ENCODE measurements around the gene TARS2. TPM values are rescaled to one million over a fixed set of nuclear protein-coding genes. Genes with fewer than 3 reads are reported as not detected.
A peak's percentile ranks its signal among the peaks of the same experiment; 100 is the strongest.

TARS2 gene
- total and polyA plus RNA-seq, 2 experiments from 2014 or later, result 10.1 to 19.2 TPM

GRCh38 chr1:150472601-150473200, 14.5 kb upstream of the TARS2 start:
- Histone ChIP-seq H3K79me2 (no peaks in the 10 kb centered on the region), H3K27ac (no peak overlapping the region)

GRCh38 chr1:150473659-150474058, 13.6 kb upstream of the TARS2 start:
- Histone ChIP-seq H3K36me3 (replicated peaks; ENCODE audit: insufficient read depth, low read depth) (no peaks in the 10 kb centered on the region), H3K27me3 (no peaks in the 10 kb centered on the region), H4K20me1 (ENCODE audit: insufficient read depth, poor library complexity, severe bottlenecking) (no peaks in the 10 kb centered on the region), H3K27ac (no peak overlapping the region), H3K4me1 (ENCODE audit: insufficient read depth) (peaks cover 16% of the 10 kb centered on the region), H3K9me2 (replicated peaks; ENCODE audit: insufficient read depth) (no peaks in the 10 kb centered on the region), H3K79me2 (no peaks in the 10 kb centered on the region), H3K9me3 (ENCODE audit: low read depth) (no peaks in the 10 kb centered on the region), H3K4me2 (no peak overlapping the region), H2AFZ (no peak overlapping the region), H3K4me3 (no peak overlapping the region)
- DNase-seq (ENCODE audit: low spot score), result peak; percentile 18
- no peak for TF ChIP-seq CTCF (IDR thresholded peaks at IDR 0.05; ENCODE audit: poor library complexity)
- no peak for TF ChIP-seq EZH2 (IDR thresholded peaks at IDR 0.05; ENCODE audit: borderline replicate concordance)
- TF ChIP-seq EZH2phosphoT487 (IDR thresholded peaks at IDR 0.05; ENCODE audit: low read depth, severe bottlenecking, unreplicated experiment), result no peak
- WGBS (ENCODE audit: low lambda C conversion rate, missing lambda C conversion rate), result 68% methylated on average over 4 of the region's 4 CpGs

More at GRCh38 chr1:150472601-150473200, 14.5 kb upstream of the TARS2 start:
- no peaks in the 10 kb centered on the region for H3K9me3 ChIP-seq (ENCODE audit: low read depth)
- H4K20me1 ChIP-seq (ENCODE audit: insufficient read depth, poor library complexity, severe bottlenecking), result no peaks in the 10 kb centered on the region
- H3K27me3 ChIP-seq, result no peaks in the 10 kb centered on the region
- no peaks in the 10 kb centered on the region for H3K9me2 ChIP-seq (replicated peaks; ENCODE audit: insufficient read depth)
- DNase-seq (ENCODE audit: low spot score), result no peak
- no peak overlapping the region for H3K4me2 ChIP-seq
- no peaks in the 10 kb centered on the region for H3K36me3 ChIP-seq (replicated peaks; ENCODE audit: insufficient read depth, low read depth)
- 96% methylated on average over 9 of the region's 10 CpGs for WGBS (ENCODE audit: low lambda C conversion rate, missing lambda C conversion rate)
- no peak overlapping the region for H3K4me3 ChIP-seq
- peaks cover 16% of the 10 kb centered on the region for H3K4me1 ChIP-seq (ENCODE audit: insufficient read depth)
- H2AFZ ChIP-seq, result no peak overlapping the region
- no peak for TF ChIP-seq EZH2phosphoT487 (IDR thresholded peaks at IDR 0.05; ENCODE audit: low read depth, severe bottlenecking, unreplicated experiment)

- H3K79me2 ChIP-seq, result no peaks in the 10 kb centered on the region
- no peaks in the 10 kb centered on the region for H3K9me2 ChIP-seq (replicated peaks; ENCODE audit: insufficient read depth)
- H3K4me2 ChIP-seq, result no peak overlapping the region
- no peak overlapping the region for H3K4me3 ChIP-seq
- no peaks in the 10 kb centered on the region for H4K20me1 ChIP-seq (ENCODE audit: insufficient read depth, poor library complexity, severe bottlenecking)
- H3K9me3 ChIP-seq (ENCODE audit: low read depth), result no peaks in the 10 kb centered on the region
- peaks cover 16% of the 10 kb centered on the region for H3K4me1 ChIP-seq (ENCODE audit: insufficient read depth)
- no peak for DNase-seq (ENCODE audit: low spot score)
- 57% methylated on average over 4 of the region's 4 CpGs for WGBS (ENCODE audit: low lambda C conversion rate, missing lambda C conversion rate)
- H3K27ac ChIP-seq, result no peak overlapping the region
- no peak overlapping the region for H2AFZ ChIP-seq
- no peaks in the 10 kb centered on the region for H3K27me3 ChIP-seq
- H3K36me3 ChIP-seq (replicated peaks; ENCODE audit: insufficient read depth, low read depth), result no peaks in the 10 kb centered on the region
- no peak for TF ChIP-seq EZH2 (IDR thresholded peaks at IDR 0.05; ENCODE audit: borderline replicate concordance)
- TF ChIP-seq EZH2phosphoT487 (IDR thresholded peaks at IDR 0.05; ENCODE audit: low read depth, severe bottlenecking, unreplicated experiment), result no peak
Measured at GRCh38 chr1:150474869-150475268, 12.3 kb upstream of the TARS2 start.

DNA sequence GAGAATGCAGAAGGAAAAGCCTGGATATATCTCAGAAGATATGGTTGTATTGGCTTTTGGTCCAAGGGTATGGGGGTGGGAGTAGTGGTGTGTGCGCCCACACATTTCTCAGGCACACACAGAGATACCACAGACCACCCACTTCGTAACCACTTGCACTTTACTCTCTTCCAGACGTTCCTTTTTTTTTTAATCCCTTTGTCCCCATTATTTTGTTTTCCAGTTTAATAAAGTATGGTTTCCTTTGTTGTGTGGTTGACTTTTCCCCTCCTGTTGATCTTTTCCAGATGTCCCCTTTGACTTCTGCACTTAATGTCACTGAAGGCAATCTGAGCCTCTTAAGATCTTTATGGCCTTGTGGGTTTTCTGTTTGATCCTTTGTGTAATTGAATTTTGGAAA, 10.5 kb upstream of the TARS2 start:
- peaks cover 16% of the 10 kb centered on the region for H3K4me1 ChIP-seq (ENCODE audit: insufficient read depth)
- H3K27ac ChIP-seq, result peak overlapping the region; percentile 70

More for the DNA sequence above, 10.5 kb upstream of the TARS2 start:
- H4K20me1 ChIP-seq (ENCODE audit: insufficient read depth, poor library complexity, severe bottlenecking), result no peaks in the 10 kb centered on the region
- no peaks in the 10 kb centered on the region for H3K9me2 ChIP-seq (replicated peaks; ENCODE audit: insufficient read depth)
- H3K36me3 ChIP-seq (replicated peaks; ENCODE audit: insufficient read depth, low read depth), result no peaks in the 10 kb centered on the region
- no peaks in the 10 kb centered on the region for H3K27me3 ChIP-seq
- DNase-seq (ENCODE audit: low spot score), result no peak
- no peak overlapping the region for H2AFZ ChIP-seq
- no peaks in the 10 kb centered on the region for H3K9me3 ChIP-seq (ENCODE audit: low read depth)
- peak overlapping the region; percentile 29 for H3K4me2 ChIP-seq
- H3K79me2 ChIP-seq, result no peaks in the 10 kb centered on the region
- TF ChIP-seq EZH2phosphoT487 (IDR thresholded peaks at IDR 0.05; ENCODE audit: low read depth, severe bottlenecking, unreplicated experiment), result no peak
- TF ChIP-seq CTCF (IDR thresholded peaks at IDR 0.05; ENCODE audit: poor library complexity), result no peak
- no peak for TF ChIP-seq EZH2 (IDR thresholded peaks at IDR 0.05; ENCODE audit: borderline replicate concordance)
- no peak overlapping the region for H3K4me3 ChIP-seq
- 48% methylated on average over 3 of the region's 3 CpGs for WGBS (ENCODE audit: low lambda C conversion rate, missing lambda C conversion rate)
